Ovary (tissue), 3 donors: ENCODE measurements around the gene SMTNL2.

Experiments used
- EP300 ChIP-seq: sonication (generic); formaldehyde crosslinking; IDR thresholded peaks from one replicate; pipeline ENCODE4 v1.6.1; 2017; ENCODE audit warnings: antibody characterized with exemption
- POLR2A ChIP-seq: fragments of 450-650 bp; IDR thresholded peaks from one replicate; pipeline ENCODE4 v1.6.1; 2017; ENCODE audit warnings: antibody characterized with exemption, mild to moderate bottlenecking, moderate library complexity
- TF ChIP-seq, protein P1 (sequence below), 3 donors: fragments of 450-650 bp in 2 of 3; fragments of 200-600 bp in 1 of 3; IDR thresholded peaks; one replicate each; pipeline versions ENCODE4 v1.5.1 to v1.8.0; 2016 to 2022; ENCODE audit warnings: antibody characterized with exemption in 3 of 3, mild to moderate bottlenecking in 1 of 3
- donor health status: DM: no; HTN: no; CAD: no.

- TF ChIP-seq POLR2A (no peak), EP300 (no peak)
- TF ChIP-seq, protein P1, sequence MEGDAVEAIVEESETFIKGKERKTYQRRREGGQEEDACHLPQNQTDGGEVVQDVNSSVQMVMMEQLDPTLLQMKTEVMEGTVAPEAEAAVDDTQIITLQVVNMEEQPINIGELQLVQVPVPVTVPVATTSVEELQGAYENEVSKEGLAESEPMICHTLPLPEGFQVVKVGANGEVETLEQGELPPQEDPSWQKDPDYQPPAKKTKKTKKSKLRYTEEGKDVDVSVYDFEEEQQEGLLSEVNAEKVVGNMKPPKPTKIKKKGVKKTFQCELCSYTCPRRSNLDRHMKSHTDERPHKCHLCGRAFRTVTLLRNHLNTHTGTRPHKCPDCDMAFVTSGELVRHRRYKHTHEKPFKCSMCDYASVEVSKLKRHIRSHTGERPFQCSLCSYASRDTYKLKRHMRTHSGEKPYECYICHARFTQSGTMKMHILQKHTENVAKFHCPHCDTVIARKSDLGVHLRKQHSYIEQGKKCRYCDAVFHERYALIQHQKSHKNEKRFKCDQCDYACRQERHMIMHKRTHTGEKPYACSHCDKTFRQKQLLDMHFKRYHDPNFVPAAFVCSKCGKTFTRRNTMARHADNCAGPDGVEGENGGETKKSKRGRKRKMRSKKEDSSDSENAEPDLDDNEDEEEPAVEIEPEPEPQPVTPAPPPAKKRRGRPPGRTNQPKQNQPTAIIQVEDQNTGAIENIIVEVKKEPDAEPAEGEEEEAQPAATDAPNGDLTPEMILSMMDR (IDR thresholded peaks at IDR 0.05): peak; percentile 35 to 53 (median 49)
Observed at GRCh38 chr17:4583782-4584100, 588 bp upstream of the SMTNL2 start.
